SU-DHL-6 (cell line): Measurements from ENCODE around the gene CTSA.

Experiments
- H2AFZ ChIP-seq: fragments of 200-600 bp; sonication (generic); 2 replicates; pipeline ENCODE4 v1.6.1; 2014; ENCODE audit warnings: low read depth, mild to moderate bottlenecking, moderate library complexity, mixed read lengths, antibody characterized with exemption, low read length; ENCODE audit not compliant: severe bottlenecking
- H3F3A ChIP-seq: fragments of 200-600 bp; shearing (Covaris generic); 2 replicates; pipeline ENCODE4 v1.6.0; 2016; ENCODE audit warnings: antibody characterized with exemption, mild to moderate bottlenecking; ENCODE audit not compliant: insufficient read depth
- H3K27ac ChIP-seq: fragments of 200-600 bp; sonication (generic); 2 replicates; pipeline ENCODE4 v1.5.1; 2016; ENCODE audit warnings: low read depth, mild to moderate bottlenecking, low read length, moderate library complexity, mixed read lengths
- H3K27me3 ChIP-seq: fragments of 200-600 bp; sonication (generic), shearing (Covaris generic); 2 replicates; pipeline ENCODE4 v1.6.0; 2014; ENCODE audit warnings: mild to moderate bottlenecking, low read length
- H3K36me3 ChIP-seq: fragments of 200-600 bp; sonication (generic); 2 replicates; pipeline ENCODE4 v1.6.1; 2014; ENCODE audit warnings: mild to moderate bottlenecking, low read length, mixed read lengths
- H3K4me2 ChIP-seq: fragments of 300-600, 200-600 bp; shearing (Covaris generic), sonication (generic); 2 replicates; pipeline ENCODE4 v1.6.0; 2014; ENCODE audit warnings: low read length, low read depth, mild to moderate bottlenecking; ENCODE audit not compliant: poor library complexity, severe bottlenecking
- H3K4me3 ChIP-seq: fragments of 200-600 bp; sonication (generic); 2 replicates; pipeline ENCODE4 v1.5.1; 2014; ENCODE audit warnings: antibody characterized with exemption, low read length, mild to moderate bottlenecking, mixed read lengths; ENCODE audit not compliant: insufficient read depth, poor library complexity, severe bottlenecking
- H3K79me2 ChIP-seq: fragments of 200-600 bp; sonication (generic); 2 replicates; pipeline ENCODE4 v1.6.1; 2014; ENCODE audit warnings: mild to moderate bottlenecking, low read length, moderate library complexity; ENCODE audit not compliant: insufficient read depth
- H3K9ac ChIP-seq: fragments of 200-600 bp; sonication (generic); 2 replicates; pipeline ENCODE4 v1.7.0; 2014; ENCODE audit warnings: mild to moderate bottlenecking, low read length
- H3K9me2 ChIP-seq: fragments of 200-600 bp; sonication (generic); replicated peaks from 2 replicates; pipeline ENCODE4 v1.6.1; 2014; ENCODE audit warnings: low read length; ENCODE audit not compliant: insufficient read depth
- H3K9me3 ChIP-seq: fragments of 200-600 bp; sonication (generic); 2 replicates; pipeline ENCODE4 v1.6.1; 2014; ENCODE audit warnings: low read length, mixed read lengths; ENCODE audit not compliant: insufficient read depth
- H4K20me1 ChIP-seq: fragments of 200-600 bp; sonication (generic); 2 replicates; pipeline ENCODE4 v1.6.1; 2014; ENCODE audit warnings: low read depth, mild to moderate bottlenecking, antibody characterized with exemption, low read length, moderate library complexity, mixed read lengths
- EZH2phosphoT487 ChIP-seq: fragments of 200-600 bp; sonication (generic), shearing (Covaris generic); conservative IDR thresholded peaks from 2 replicates; pipeline ENCODE4 v1.6.1; 2018; ENCODE audit warnings: mild to moderate bottlenecking, antibody characterized with exemption, low read length, moderate library complexity, mixed read lengths
- TF ChIP-seq, protein P1 (sequence below): fragments of 200-600 bp; sonication (generic); IDR thresholded peaks from one replicate; pipeline ENCODE4 v1.5.1; 2017; ENCODE audit warnings: antibody characterized with exemption, mild to moderate bottlenecking, low read length, moderate library complexity; ENCODE audit not compliant: insufficient read depth, poor library complexity, severe bottlenecking

The CTSA gene

DNA sequence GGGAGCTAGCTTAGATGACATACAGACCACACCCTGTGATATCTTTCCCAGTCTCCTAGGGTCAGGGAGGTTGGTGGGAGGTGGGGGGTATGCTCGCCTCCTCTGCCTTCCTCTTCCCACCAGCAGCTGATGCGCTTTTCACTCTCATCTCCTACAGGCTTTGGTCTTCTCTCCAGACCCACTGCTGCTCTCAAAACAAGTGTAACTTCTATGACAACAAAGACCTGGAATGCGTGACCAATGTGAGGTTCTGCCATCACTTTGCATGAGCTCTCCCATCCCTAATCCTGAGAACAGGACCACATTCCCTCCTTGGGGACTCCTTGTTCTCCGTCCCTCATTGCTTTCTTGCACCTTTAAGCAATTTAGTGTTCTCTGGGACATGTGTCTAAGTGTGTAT lies 2.7 kb downstream of the CTSA start:
- H2AFZ ChIP-seq, result no peak overlapping the region
- no peaks in the 10 kb centered on the region for H4K20me1 ChIP-seq
- no peak overlapping the region for H3K4me3 ChIP-seq
- TF ChIP-seq, protein P1, sequence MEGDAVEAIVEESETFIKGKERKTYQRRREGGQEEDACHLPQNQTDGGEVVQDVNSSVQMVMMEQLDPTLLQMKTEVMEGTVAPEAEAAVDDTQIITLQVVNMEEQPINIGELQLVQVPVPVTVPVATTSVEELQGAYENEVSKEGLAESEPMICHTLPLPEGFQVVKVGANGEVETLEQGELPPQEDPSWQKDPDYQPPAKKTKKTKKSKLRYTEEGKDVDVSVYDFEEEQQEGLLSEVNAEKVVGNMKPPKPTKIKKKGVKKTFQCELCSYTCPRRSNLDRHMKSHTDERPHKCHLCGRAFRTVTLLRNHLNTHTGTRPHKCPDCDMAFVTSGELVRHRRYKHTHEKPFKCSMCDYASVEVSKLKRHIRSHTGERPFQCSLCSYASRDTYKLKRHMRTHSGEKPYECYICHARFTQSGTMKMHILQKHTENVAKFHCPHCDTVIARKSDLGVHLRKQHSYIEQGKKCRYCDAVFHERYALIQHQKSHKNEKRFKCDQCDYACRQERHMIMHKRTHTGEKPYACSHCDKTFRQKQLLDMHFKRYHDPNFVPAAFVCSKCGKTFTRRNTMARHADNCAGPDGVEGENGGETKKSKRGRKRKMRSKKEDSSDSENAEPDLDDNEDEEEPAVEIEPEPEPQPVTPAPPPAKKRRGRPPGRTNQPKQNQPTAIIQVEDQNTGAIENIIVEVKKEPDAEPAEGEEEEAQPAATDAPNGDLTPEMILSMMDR, result no peak
- no peak for TF ChIP-seq EZH2phosphoT487
- no peaks in the 10 kb centered on the region for H3K9me3 ChIP-seq
- no peaks in the 10 kb centered on the region for H3K27me3 ChIP-seq
- H3K27ac ChIP-seq, result no peak overlapping the region
- H3K4me2 ChIP-seq, result no peak overlapping the region
- H3K9ac ChIP-seq, result no peak overlapping the region
- H3F3A ChIP-seq, result no peaks in the 10 kb centered on the region
- no peaks in the 10 kb centered on the region for H3K36me3 ChIP-seq
- H3K79me2 ChIP-seq, result no peaks in the 10 kb centered on the region
- no peaks in the 10 kb centered on the region for H3K9me2 ChIP-seq

GRCh38 chr20:45894797-45895196 lies 3.7 kb downstream of the CTSA start:
- Histone ChIP-seq H4K20me1 (no peaks in the 10 kb centered on the region), H3K27ac (no peak overlapping the region), H3K9me3 (no peaks in the 10 kb centered on the region), H3K9me2 (no peaks in the 10 kb centered on the region), H3K36me3 (no peaks in the 10 kb centered on the region), H3K9ac (no peak overlapping the region), H3K27me3 (no peaks in the 10 kb centered on the region), H3K4me2 (no peak overlapping the region), H3K79me2 (no peaks in the 10 kb centered on the region), H2AFZ (no peak overlapping the region), H3K4me3 (no peak overlapping the region), H3F3A (no peaks in the 10 kb centered on the region)
- TF ChIP-seq, protein P1, result no peak
- no peak for TF ChIP-seq EZH2phosphoT487

- Histone ChIP-seq H3K9me2 (no peaks in the 10 kb centered on the region), H3K36me3 (no peaks in the 10 kb centered on the region), H3K27ac (no peak overlapping the region)
Measured at GRCh38 chr20:45896641-45897161, 5.6 kb downstream of the CTSA start.

More at GRCh38 chr20:45896641-45897161, 5.6 kb downstream of the CTSA start:
- Histone ChIP-seq H3K9me3 (no peaks in the 10 kb centered on the region), H2AFZ (no peak overlapping the region), H3K4me2 (no peak overlapping the region), H3K9ac (no peak overlapping the region), H4K20me1 (no peaks in the 10 kb centered on the region), H3K27me3 (no peaks in the 10 kb centered on the region), H3F3A (no peaks in the 10 kb centered on the region), H3K4me3 (no peak overlapping the region), H3K79me2 (no peaks in the 10 kb centered on the region)
- TF ChIP-seq, protein P1, result no peak
- TF ChIP-seq EZH2phosphoT487, result no peak
